Prostate gland (tissue), 2 donors: ENCODE measurements around the gene NDUFS1. TPM values are rescaled to one million over a fixed set of nuclear protein-coding genes. Genes with fewer than 3 reads are reported as not detected.

ENCODE experiments used
- DNase-seq: peaks from one replicate; pipeline ENCODE4 v3.0.0-alpha.2; 2019; ENCODE audit warnings: low spot score
- H3K27ac ChIP-seq, 2 donors: fragments of 200-600 bp; sonication (generic); 2 replicates each; pipeline ENCODE4 v1.5.1; 2017 to 2019
- H3K27me3 ChIP-seq: fragments of 200-600 bp; sonication (generic); replicated peaks from 2 replicates; pipeline ENCODE4 v1.5.1; 2019; ENCODE audit not compliant: insufficient read depth
- H3K36me3 ChIP-seq, 2 donors: fragments of 200-600 bp; sonication (generic); 1 replicate in 1 of 2; 2 replicates in 1 of 2; pipeline versions ENCODE4 v1.5.1 to v1.8.1; 2017 to 2019
- H3K4me1 ChIP-seq: fragments of 200-600 bp; sonication (generic); replicated peaks from 2 replicates; pipeline ENCODE4 v1.5.1; 2019
- H3K4me3 ChIP-seq, 2 donors: fragments of 200-600 bp; sonication (generic); 2 replicates each; pipeline ENCODE4 v1.5.1; 2017 to 2019
- H3K9me3 ChIP-seq: fragments of 200-600 bp; sonication (generic); 2 replicates; pipeline ENCODE4 v1.5.1; 2017
- POLR2A ChIP-seq: fragments of 450-650 bp; IDR thresholded peaks from one replicate; pipeline ENCODE4 v1.6.1; 2016; ENCODE audit warnings: antibody characterized with exemption, mild to moderate bottlenecking
- POLR2AphosphoS5 ChIP-seq: sonication (generic); formaldehyde crosslinking; IDR thresholded peaks from one replicate; pipeline ENCODE4 v1.6.1; 2017; ENCODE audit warnings: antibody characterized with exemption
- WGBS: methylation state at CpG from one replicate; pipeline ENCODE4 v1.1.5; 2018; 5-methylcytosine and 5-hydroxymethylcytosine counted together
- intact Hi-C: fragments of 100-400 bp; cut with DNase I; formaldehyde crosslinking; loops from one replicate; pipeline ENCODE4 v1.14.2; 2022
- total RNA-seq, 2 donors: library from RNA; depleted of rRNA; stranded (reverse); fragments of >200 nt; gene quantifications; one replicate each; pipeline ENCODE4 v1.1.0, GENCODE V29; 2016
- TF ChIP-seq, protein P1 (sequence below), 4 experiments: fragments of 200-600 bp in 2 of 4; fragments of 450-650 bp in 2 of 4; sonication (generic) in 2 of 4; IDR thresholded peaks; 1 replicate in 3 of 4; 2 replicates in 1 of 4; pipeline ENCODE4 v1.5.1; 2016 to 2019; ENCODE audit warnings: antibody characterized with exemption in 4 of 4, mild to moderate bottlenecking in 2 of 4, moderate library complexity in 2 of 4

NDUFS1 gene
- total RNA-seq, 2 donors from 2014 or later, result 74.1 to 80.1 TPM

- Histone ChIP-seq H3K9me3 (no peaks in the 10 kb centered on the region), H3K4me1 (no peaks in the 10 kb centered on the region), H3K27me3 (no peaks in the 10 kb centered on the region), H3K27ac (no peak overlapping the region), H3K4me3 (no peak overlapping the region), H3K36me3 (no peaks in the 10 kb centered on the region)
- 91% methylated on average over 21 of the region's 21 CpGs for WGBS
- TF ChIP-seq, protein P1, sequence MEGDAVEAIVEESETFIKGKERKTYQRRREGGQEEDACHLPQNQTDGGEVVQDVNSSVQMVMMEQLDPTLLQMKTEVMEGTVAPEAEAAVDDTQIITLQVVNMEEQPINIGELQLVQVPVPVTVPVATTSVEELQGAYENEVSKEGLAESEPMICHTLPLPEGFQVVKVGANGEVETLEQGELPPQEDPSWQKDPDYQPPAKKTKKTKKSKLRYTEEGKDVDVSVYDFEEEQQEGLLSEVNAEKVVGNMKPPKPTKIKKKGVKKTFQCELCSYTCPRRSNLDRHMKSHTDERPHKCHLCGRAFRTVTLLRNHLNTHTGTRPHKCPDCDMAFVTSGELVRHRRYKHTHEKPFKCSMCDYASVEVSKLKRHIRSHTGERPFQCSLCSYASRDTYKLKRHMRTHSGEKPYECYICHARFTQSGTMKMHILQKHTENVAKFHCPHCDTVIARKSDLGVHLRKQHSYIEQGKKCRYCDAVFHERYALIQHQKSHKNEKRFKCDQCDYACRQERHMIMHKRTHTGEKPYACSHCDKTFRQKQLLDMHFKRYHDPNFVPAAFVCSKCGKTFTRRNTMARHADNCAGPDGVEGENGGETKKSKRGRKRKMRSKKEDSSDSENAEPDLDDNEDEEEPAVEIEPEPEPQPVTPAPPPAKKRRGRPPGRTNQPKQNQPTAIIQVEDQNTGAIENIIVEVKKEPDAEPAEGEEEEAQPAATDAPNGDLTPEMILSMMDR (IDR thresholded peaks at IDR 0.05), result no peak
- no peak for TF ChIP-seq POLR2AphosphoS5
- no peak for TF ChIP-seq POLR2A
- DNase-seq, result no peak
- intact Hi-C loops, result no loop called here
These were observed 43.0 kb downstream of the NDUFS1 start for GRCh38 chr2:206116278-206116677.

- DNase-seq, result no peak
- Histone ChIP-seq H3K36me3 (no peaks in the 10 kb centered on the region), H3K9me3 (no peaks in the 10 kb centered on the region), H3K27me3 (no peaks in the 10 kb centered on the region), H3K4me1 (no peaks in the 10 kb centered on the region), H3K27ac (no peak overlapping the region), H3K4me3 (no peak overlapping the region)
- no peak for TF ChIP-seq POLR2AphosphoS5
- TF ChIP-seq, protein P1 (IDR thresholded peaks at IDR 0.05), result no peak
- TF ChIP-seq POLR2A, result no peak
- intact Hi-C loops, result no loop called here
- 91% methylated on average over 3 of the region's 3 CpGs for WGBS
These were observed 44.1 kb downstream of the NDUFS1 start for GRCh38 chr2:206115026-206115578.

- 88% methylated on average over 7 of the region's 7 CpGs for WGBS
- intact Hi-C loops, result no loop called here
- TF ChIP-seq POLR2A (no peak), POLR2AphosphoS5 (no peak)
- H3K4me3 ChIP-seq, result no peak overlapping the region
- no peaks in the 10 kb centered on the region for H3K4me1 ChIP-seq
- no peak for DNase-seq
- H3K27ac ChIP-seq, result no peak overlapping the region
- no peaks in the 10 kb centered on the region for H3K27me3 ChIP-seq
- H3K36me3 ChIP-seq, result no peaks in the 10 kb centered on the region
- no peaks in the 10 kb centered on the region for H3K9me3 ChIP-seq
These were observed 46.2 kb downstream of the NDUFS1 start for GRCh38 chr2:206112846-206113547.

DNA sequence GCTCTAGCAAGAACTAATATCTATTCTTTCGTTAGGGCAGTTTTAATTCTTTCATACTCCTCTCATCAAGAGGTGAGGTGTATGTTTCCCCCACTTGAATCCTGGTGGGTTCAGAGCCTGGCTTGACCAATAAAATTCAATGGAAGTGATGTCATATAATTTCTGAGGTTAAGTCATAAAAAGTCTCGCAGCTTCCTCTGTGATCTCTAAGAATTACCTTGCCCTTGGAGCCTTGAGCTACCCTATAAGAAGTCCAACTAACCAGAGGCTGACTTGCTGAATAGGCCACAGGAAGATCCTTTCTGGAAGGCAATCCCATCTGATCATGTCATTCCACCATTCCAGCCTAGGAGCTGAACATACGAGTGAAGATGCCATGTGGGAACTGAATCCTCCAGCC, 47.1 kb downstream of the NDUFS1 start:
- Histone ChIP-seq H3K9me3 (no peaks in the 10 kb centered on the region), H3K4me1 (no peaks in the 10 kb centered on the region), H3K27me3 (no peaks in the 10 kb centered on the region), H3K4me3 (no peak overlapping the region), H3K36me3 (no peaks in the 10 kb centered on the region), H3K27ac (no peak overlapping the region)
- no peak for TF ChIP-seq POLR2A
- TF ChIP-seq POLR2AphosphoS5, result no peak
- TF ChIP-seq, protein P1 (IDR thresholded peaks at IDR 0.05), result no peak
- 95% methylated on average over 3 of the region's 3 CpGs for WGBS
- intact Hi-C loops, result no loop called here
- no peak for DNase-seq

DNA sequence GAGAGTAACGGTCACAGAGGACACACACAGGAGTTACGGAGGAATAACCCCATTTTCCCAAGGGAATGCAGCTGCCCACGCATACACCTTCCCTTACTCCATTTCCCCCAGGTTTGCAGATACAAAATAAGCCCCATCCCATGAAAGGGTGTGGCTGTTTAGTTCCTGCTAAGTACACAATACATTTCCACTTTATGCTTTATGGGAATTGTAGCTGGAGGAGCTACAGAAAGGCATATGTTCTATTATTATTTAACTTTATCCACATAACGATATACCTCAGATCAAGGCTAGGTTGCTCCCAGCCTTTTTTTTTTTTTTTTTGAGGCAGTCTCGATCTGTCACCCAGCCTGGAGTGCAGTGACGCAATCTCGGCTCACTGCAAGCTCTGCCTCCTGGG, 50.5 kb downstream of the NDUFS1 start:
- WGBS, result 71% methylated on average over 7 of the region's 7 CpGs
- no peaks in the 10 kb centered on the region for H3K36me3 ChIP-seq

More for the DNA sequence above, 50.5 kb downstream of the NDUFS1 start:
- DNase-seq, result no peak
- H3K4me1 ChIP-seq, result no peaks in the 10 kb centered on the region
- H3K27me3 ChIP-seq, result no peaks in the 10 kb centered on the region
- intact Hi-C loops, result no loop called here
- no peaks in the 10 kb centered on the region for H3K9me3 ChIP-seq
- no peak overlapping the region for H3K27ac ChIP-seq
- TF ChIP-seq, protein P1 (IDR thresholded peaks at IDR 0.05), result no peak
- H3K4me3 ChIP-seq, result no peak overlapping the region
